ENCODE data around the gene ZNF80. TPM values are rescaled to one million over a fixed set of nuclear protein-coding genes. Genes with fewer than 3 reads are reported as not detected.

ZNF80 gene
- total RNA-seq, 2 experiments from 2014 or later: 0.10 TPM

GRCh38 chr3:114217266-114217665, 20.1 kb downstream of the ZNF80 start:
- DNase-seq: no peak
- Mint-ChIP-seq H3K4me3 (no peak overlapping the region), H3K27me3 (no peaks in the 10 kb centered on the region), H3K4me1 (peaks cover 43% of the 10 kb centered on the region), H3K36me3 (ENCODE audit: low read depth) (peaks cover 2% of the 10 kb centered on the region), H3K9me3 (peaks cover 3% of the 10 kb centered on the region), H3K27ac (no peak overlapping the region)
- ChIA-PET CTCF (interaction anchor here (0.5 to 2.7 kb wide), 8 partner anchors 11 to 106 kb away, joined by 3 to 6 read pairs (median 4); no protein-coding TSS in a partner anchor), POLR2A (no interaction called here)

GRCh38 chr3:114216186-114216970, 21.0 kb downstream of the ZNF80 start:
- Mint-ChIP-seq H3K4me3 (no peak overlapping the region), H3K4me1 (peaks cover 35% of the 10 kb centered on the region), H3K27me3 (no peaks in the 10 kb centered on the region), H3K9me3 (no peaks in the 10 kb centered on the region), H3K27ac (no peak overlapping the region), H3K36me3 (ENCODE audit: low read depth) (peaks cover 2% of the 10 kb centered on the region)
- ChIA-PET POLR2A (no interaction called here), CTCF (interaction anchor here (0.7 to 2.7 kb wide), 3 partner anchors 12 to 27 kb away, joined by 3 to 6 read pairs (median 3); no protein-coding TSS in a partner anchor)
- no peak for DNase-seq

GRCh38 chr3:114214542-114215341, 22.6 kb downstream of the ZNF80 start:
- Mint-ChIP-seq H3K4me3 (no peak overlapping the region), H3K4me1 (peaks cover 22% of the 10 kb centered on the region), H3K27ac (no peak overlapping the region), H3K36me3 (ENCODE audit: low read depth) (peaks cover 2% of the 10 kb centered on the region), H3K9me3 (no peaks in the 10 kb centered on the region), H3K27me3 (no peaks in the 10 kb centered on the region)
- CTCF ChIA-PET: interaction anchor here (0.6 to 2.7 kb wide), 7 partner anchors 10 to 112 kb away, joined by 3 to 6 read pairs (median 4); no protein-coding TSS in a partner anchor
- DNase-seq: peak; percentile 54
- POLR2A ChIA-PET: interaction anchor here (1.1 to 1.2 kb wide), 2 partner anchors 8 to 9 kb away, joined by 3 read pairs; no protein-coding TSS in a partner anchor

GRCh38 chr3:114213627-114214541, 23.5 kb downstream of the ZNF80 start:
- DNase-seq: peak; percentile 74
- CTCF ChIA-PET: interaction anchor here (0.6 to 1.5 kb wide), 15 partner anchors 9 to 1408 kb away, joined by 3 to 8 read pairs (median 3); no protein-coding TSS in a partner anchor
- Mint-ChIP-seq H3K27me3 (no peaks in the 10 kb centered on the region), H3K36me3 (ENCODE audit: low read depth) (peaks cover 2% of the 10 kb centered on the region), H3K4me3 (no peak overlapping the region), H3K4me1 (peaks cover 17% of the 10 kb centered on the region), H3K9me3 (no peaks in the 10 kb centered on the region), H3K27ac (no peak overlapping the region)
- POLR2A ChIA-PET: interaction anchor here (0.7 to 1.2 kb wide), 5 partner anchors 8 to 760 kb away, joined by 3 to 5 read pairs (median 3); no protein-coding TSS in a partner anchor

GRCh38 chr3:114213292-114213626, 24.1 kb downstream of the ZNF80 start:
- ChIA-PET CTCF (interaction anchor here (0.6 to 1.5 kb wide), 10 partner anchors 9 to 114 kb away, joined by 3 to 8 read pairs (median 4); no protein-coding TSS in a partner anchor), POLR2A (interaction anchor here (0.7 to 0.8 kb wide), 4 partner anchors 9 to 760 kb away, joined by 3 to 5 read pairs (median 4); no protein-coding TSS in a partner anchor)
- Mint-ChIP-seq H3K36me3 (ENCODE audit: low read depth) (peaks cover 2% of the 10 kb centered on the region), H3K4me3 (no peak overlapping the region), H3K9me3 (peaks cover 1% of the 10 kb centered on the region), H3K4me1 (peaks cover 14% of the 10 kb centered on the region), H3K27me3 (no peaks in the 10 kb centered on the region), H3K27ac (no peak overlapping the region)
- no peak for DNase-seq

GRCh38 chr3:114212646-114213045, 24.7 kb downstream of the ZNF80 start:
- H3K4me1 Mint-ChIP-seq: peaks cover 14% of the 10 kb centered on the region
- POLR2A ChIA-PET: interaction anchor here (0.8 kb wide), 1 partner anchor 9 kb away, joined by 3 read pairs; no protein-coding TSS in a partner anchor
- DNase-seq: no peak
- no peak overlapping the region for H3K27ac Mint-ChIP-seq
- CTCF ChIA-PET: interaction anchor here (1.0 to 1.2 kb wide), 2 partner anchors 17 to 69 kb away, joined by 3 to 4 read pairs; no protein-coding TSS in a partner anchor
- H3K4me3 Mint-ChIP-seq: no peak overlapping the region
- peaks cover 2% of the 10 kb centered on the region for H3K36me3 Mint-ChIP-seq (ENCODE audit: low read depth)
- H3K27me3 Mint-ChIP-seq: no peaks in the 10 kb centered on the region
- peaks cover 2% of the 10 kb centered on the region for H3K9me3 Mint-ChIP-seq

- no peaks in the 10 kb centered on the region for H3K27me3 Mint-ChIP-seq
- POLR2A ChIA-PET: no interaction called here
- H3K27ac Mint-ChIP-seq: no peak overlapping the region
- H3K9me3 Mint-ChIP-seq: peaks cover 2% of the 10 kb centered on the region
- CTCF ChIA-PET: no interaction called here
- no peaks in the 10 kb centered on the region for H3K36me3 Mint-ChIP-seq (ENCODE audit: low read depth)
- DNase-seq: no peak
- H3K4me1 Mint-ChIP-seq: peaks cover 5% of the 10 kb centered on the region
- H3K4me3 Mint-ChIP-seq: no peak overlapping the region
These were observed 29.6 kb downstream of the ZNF80 start for GRCh38 chr3:114207768-114208167.

GRCh38 chr3:114206342-114206741, 31.0 kb downstream of the ZNF80 start:
- ChIA-PET POLR2A (no interaction called here), CTCF (interaction anchor here (1.1 kb wide), 1 partner anchor 14 kb away, joined by 3 read pairs; no protein-coding TSS in a partner anchor)
- no peak for DNase-seq
- no peak overlapping the region for H3K27ac Mint-ChIP-seq
- H3K4me1 Mint-ChIP-seq: no peaks in the 10 kb centered on the region
- H3K27me3 Mint-ChIP-seq: peaks cover 3% of the 10 kb centered on the region
- no peaks in the 10 kb centered on the region for H3K36me3 Mint-ChIP-seq (ENCODE audit: low read depth)
- H3K4me3 Mint-ChIP-seq: no peak overlapping the region
- H3K9me3 Mint-ChIP-seq: peaks cover 2% of the 10 kb centered on the region

- Mint-ChIP-seq H3K4me3 (no peak overlapping the region), H3K36me3 (ENCODE audit: low read depth) (no peaks in the 10 kb centered on the region), H3K4me1 (no peaks in the 10 kb centered on the region), H3K27ac (no peak overlapping the region), H3K9me3 (peaks cover 2% of the 10 kb centered on the region), H3K27me3 (peaks cover 3% of the 10 kb centered on the region)
- no peak for DNase-seq
- CTCF ChIA-PET: interaction anchor here (1.6 kb wide), 1 partner anchor 8 kb away, joined by 5 read pairs; no protein-coding TSS in a partner anchor
- POLR2A ChIA-PET: no interaction called here
These were observed 31.8 kb downstream of the ZNF80 start for GRCh38 chr3:114205541-114205940.

- H3K4me1 Mint-ChIP-seq: no peaks in the 10 kb centered on the region
- ChIA-PET CTCF (interaction anchor here (0.9 kb wide), 1 partner anchor 17 kb away, joined by 3 read pairs; no protein-coding TSS in a partner anchor), POLR2A (no interaction called here)
- DNase-seq: no peak
- no peaks in the 10 kb centered on the region for H3K9me3 Mint-ChIP-seq
- H3K36me3 Mint-ChIP-seq (ENCODE audit: low read depth): no peaks in the 10 kb centered on the region
- H3K4me3 Mint-ChIP-seq: no peak overlapping the region
- H3K27ac Mint-ChIP-seq: no peak overlapping the region
- H3K27me3 Mint-ChIP-seq: no peaks in the 10 kb centered on the region
These were observed 42.6 kb downstream of the ZNF80 start for GRCh38 chr3:114194750-114195149.

GRCh38 chr3:114192136-114192535, 45.2 kb downstream of the ZNF80 start:
- no peak for DNase-seq
- Mint-ChIP-seq H3K27ac (no peak overlapping the region), H3K27me3 (no peaks in the 10 kb centered on the region), H3K4me3 (no peak overlapping the region), H3K4me1 (no peaks in the 10 kb centered on the region), H3K9me3 (no peaks in the 10 kb centered on the region), H3K36me3 (ENCODE audit: low read depth) (no peaks in the 10 kb centered on the region)
- ChIA-PET CTCF (interaction anchor here (1.1 to 1.3 kb wide), 2 partner anchors 14 to 24 kb away, joined by 3 to 4 read pairs; no protein-coding TSS in a partner anchor), POLR2A (interaction anchor here (0.5 kb wide), 1 partner anchor 21 kb away, joined by 4 read pairs; no protein-coding TSS in a partner anchor)

GRCh38 chr3:114186501-114186900, 50.9 kb downstream of the ZNF80 start:
- peaks cover 8% of the 10 kb centered on the region for H3K27me3 Mint-ChIP-seq
- DNase-seq: no peak
- no peaks in the 10 kb centered on the region for H3K4me1 Mint-ChIP-seq
- no peak overlapping the region for H3K4me3 Mint-ChIP-seq
- no peak overlapping the region for H3K27ac Mint-ChIP-seq
- POLR2A ChIA-PET: interaction anchor here (0.6 kb wide), 1 partner anchor 1680 kb away, joined by 3 read pairs; no protein-coding TSS in a partner anchor
- no peaks in the 10 kb centered on the region for H3K36me3 Mint-ChIP-seq (ENCODE audit: low read depth)
- CTCF ChIA-PET: no interaction called here
- peaks cover 5% of the 10 kb centered on the region for H3K9me3 Mint-ChIP-seq
